NCI-H2029 (cell line): ENCODE data around the gene FAM3A.

ENCODE experiments used
- DNase-seq: peaks from one replicate; lab custom pipeline; 2025; lab: John Stamatoyannopoulos, UW

The FAM3A gene

DNA sequence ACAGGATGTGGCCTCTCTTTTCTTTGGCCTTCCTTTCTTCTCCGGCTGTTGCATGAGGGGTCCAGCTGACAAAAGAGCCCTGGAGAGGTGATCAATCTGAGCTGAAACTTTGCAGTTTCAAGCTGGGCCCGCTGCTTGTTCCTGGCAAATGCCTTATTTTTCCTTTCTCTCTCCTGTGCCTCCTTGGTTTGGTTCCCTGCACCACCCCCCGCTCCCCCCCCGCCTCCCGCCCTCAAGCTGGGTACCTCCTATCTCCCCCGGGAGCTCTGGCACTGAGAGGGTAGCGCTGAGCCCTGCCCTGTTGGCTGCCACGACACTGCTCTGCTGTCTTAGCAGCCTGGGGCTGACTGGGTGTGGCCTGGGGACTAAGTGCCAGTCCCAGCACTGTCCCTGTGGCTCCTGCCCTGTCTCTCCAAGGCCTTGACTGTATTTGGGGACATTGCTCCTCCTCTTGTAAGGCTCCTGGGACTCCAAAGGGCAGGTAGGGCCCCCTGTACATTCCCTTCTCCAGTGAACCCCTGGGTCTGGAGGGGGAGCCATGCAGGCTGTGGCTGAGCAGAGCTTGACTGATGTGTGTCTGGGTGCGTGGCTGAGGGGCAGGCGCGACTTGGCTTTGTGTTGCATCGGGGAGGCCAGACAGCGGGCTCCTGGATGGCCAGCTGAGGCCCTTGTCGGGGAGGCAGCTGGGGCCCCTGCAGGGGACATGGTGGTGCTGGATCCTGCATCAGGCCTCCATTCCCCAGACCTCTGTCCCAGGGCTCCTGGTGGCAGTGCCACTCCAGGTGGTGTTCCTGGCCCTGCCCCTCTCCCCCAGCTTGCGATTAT, 56.9 kb downstream of the FAM3A start:
- no peak for DNase-seq

DNA sequence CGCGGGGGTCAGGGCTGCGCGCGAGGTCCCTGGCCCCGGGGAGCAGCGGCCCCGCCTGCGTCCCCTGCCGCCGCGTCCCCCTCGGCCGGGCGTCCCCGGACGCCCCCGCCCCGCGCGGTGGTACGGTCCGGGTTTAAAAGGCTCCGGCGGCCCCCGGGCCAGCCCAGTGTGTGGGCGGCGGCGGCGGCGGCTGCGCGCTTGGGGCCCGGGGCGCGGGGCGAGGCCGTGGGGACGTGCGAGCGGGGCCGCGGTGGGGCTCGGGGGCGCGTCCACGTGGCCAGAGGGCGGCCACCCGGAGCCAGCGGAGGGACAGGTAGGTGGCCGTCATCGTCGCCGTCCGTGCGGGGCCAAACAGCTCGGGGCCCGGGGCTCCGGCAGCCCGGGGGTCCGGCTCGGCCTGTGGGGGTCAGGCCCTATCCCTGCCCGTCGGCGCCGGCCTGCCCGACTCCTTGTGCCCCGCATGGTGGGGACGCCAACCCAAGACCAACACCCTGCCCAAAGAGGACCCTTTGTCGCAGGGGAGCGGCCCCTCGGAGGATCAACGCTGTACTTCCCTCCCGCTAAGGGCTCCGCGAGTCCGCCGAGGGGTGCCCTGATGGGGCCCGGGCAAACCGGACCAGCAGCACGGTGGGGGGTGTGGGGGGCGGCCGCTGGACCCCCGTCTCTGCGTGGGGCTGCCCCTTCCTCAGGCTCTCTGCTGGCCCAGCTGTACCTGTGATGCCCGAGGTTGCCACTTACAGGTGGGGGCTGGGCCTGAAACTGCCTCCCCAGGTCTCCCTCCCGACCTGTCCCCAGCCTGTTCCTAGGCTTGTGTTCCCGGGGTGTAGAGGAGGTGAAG, 57.7 kb downstream of the FAM3A start, which contains the start of gene PLXNA3:
TSS of gene PLXNA3 (plus strand) at position 166 of the 838 bp plus-strand sequence. CDS start 1,903 bp downstream, outside the sequence.
- DNase-seq, result no peak

DNA sequence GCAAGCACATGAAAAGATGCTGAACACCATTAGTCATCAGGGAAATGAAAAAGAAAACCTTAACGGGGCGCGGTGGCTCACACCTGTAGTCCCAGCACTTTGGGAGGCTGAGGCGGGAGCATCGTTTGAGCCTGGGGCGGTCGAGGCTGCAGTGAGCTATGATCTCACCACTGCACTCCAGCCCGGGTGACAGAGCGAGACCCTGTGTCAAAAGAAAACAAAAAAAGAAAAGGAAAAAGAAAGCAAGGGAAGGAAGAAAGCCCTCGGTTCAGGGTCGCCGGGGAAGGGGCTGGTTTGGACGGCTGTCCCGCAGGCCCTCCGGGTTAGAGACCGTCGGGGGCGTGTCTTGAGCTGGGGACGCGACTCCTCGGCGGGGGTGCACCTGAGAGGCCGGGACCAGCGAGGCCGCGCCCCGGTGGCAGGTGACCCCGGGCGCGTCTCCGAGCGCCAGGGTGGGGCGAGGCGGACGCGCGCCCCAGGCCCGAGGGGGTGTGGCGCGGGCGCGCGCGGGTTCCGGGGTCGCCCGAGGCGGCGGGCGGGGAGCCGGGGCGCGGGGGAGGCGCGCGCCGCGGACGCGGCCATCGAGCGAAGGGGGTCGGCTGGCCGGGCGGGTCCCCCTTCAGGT, 58.4 kb downstream of the FAM3A start:
- peak; percentile 17 for DNase-seq
